ENCODE data around the gene CES3.
A peak's percentile ranks its signal among the peaks of the same experiment; 100 is the strongest.

Gene CES3

DNA sequence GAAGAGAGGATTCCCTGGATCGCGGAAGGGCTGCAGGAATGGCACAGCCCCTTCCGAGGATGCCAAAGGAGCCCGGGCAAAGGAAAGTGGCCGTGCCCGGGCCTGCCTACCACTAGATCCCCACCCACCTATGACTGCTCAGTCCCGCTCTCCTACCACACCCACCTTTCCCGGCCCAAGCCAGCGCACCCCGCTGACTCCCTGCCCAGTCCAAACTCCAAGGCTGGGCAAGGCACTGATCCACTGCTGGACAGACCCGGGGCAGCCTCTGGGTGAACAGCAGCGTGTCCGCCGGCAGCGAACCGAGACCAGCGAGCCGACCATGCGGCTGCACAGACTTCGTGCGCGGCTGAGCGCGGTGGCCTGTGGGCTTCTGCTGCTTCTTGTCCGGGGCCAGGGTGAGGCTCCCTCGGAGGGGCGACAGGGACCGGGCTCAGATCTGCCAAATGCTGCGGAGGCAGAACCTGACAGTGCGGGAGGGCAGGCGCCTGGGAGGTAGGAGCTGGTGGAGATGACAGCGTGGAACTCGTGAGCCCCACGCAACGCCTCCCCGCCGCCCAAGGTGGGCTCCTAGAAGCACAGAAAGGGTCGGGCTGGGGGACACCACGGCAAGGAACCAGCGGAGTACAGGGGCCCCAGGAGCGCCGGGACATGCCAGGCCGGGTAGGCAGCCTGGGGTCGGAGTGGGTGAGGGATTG is 25.6 kb upstream of the CES3 start, which contains the start of gene CES2:
Gene CES2 (plus strand): TSS at position 203 of the 698 bp plus-strand sequence. CDS start 120 bp downstream, at position 323.
- Histone ChIP-seq H3K36me3 (ENCODE audit: low read length) (no peaks in the 10 kb centered on the region), H3K27me3 (ENCODE audit: low read length) (no peaks in the 10 kb centered on the region), H3K4me3 (ENCODE audit: insufficient read depth, low read length, poor library complexity, severe bottlenecking) (peak within 1 kb of the TSS; percentile 79), H3F3A (ENCODE audit: insufficient read depth) (0 out of 2 replicates have a peak, but pooled peaks cover 3% of the 10 kb centered on the region), H3K27ac (ENCODE audit: low read depth, low read length) (peak within 1 kb of the TSS; percentile 27; the same call in 1 of the 2 replicates), H4K20me1 (ENCODE audit: low read depth, low read length) (no peaks in the 10 kb centered on the region), H3K9ac (ENCODE audit: low read length) (peak within 1 kb of the TSS; percentile 83), H2AFZ (ENCODE audit: low read depth, low read length, severe bottlenecking) (peak within 1 kb of the TSS; percentile 76), H3K4me2 (ENCODE audit: low read depth, low read length, poor library complexity, severe bottlenecking) (peak within 1 kb of the TSS; percentile 64), H3K79me2 (ENCODE audit: insufficient read depth, low read length) (peaks cover 12% of the 10 kb centered on the region), H3K9me3 (ENCODE audit: insufficient read depth, low read length) (no peaks in the 10 kb centered on the region), H3K9me2 (replicated peaks; ENCODE audit: insufficient read depth, low read length) (no peaks in the 10 kb centered on the region)
- TF ChIP-seq, protein P1, sequence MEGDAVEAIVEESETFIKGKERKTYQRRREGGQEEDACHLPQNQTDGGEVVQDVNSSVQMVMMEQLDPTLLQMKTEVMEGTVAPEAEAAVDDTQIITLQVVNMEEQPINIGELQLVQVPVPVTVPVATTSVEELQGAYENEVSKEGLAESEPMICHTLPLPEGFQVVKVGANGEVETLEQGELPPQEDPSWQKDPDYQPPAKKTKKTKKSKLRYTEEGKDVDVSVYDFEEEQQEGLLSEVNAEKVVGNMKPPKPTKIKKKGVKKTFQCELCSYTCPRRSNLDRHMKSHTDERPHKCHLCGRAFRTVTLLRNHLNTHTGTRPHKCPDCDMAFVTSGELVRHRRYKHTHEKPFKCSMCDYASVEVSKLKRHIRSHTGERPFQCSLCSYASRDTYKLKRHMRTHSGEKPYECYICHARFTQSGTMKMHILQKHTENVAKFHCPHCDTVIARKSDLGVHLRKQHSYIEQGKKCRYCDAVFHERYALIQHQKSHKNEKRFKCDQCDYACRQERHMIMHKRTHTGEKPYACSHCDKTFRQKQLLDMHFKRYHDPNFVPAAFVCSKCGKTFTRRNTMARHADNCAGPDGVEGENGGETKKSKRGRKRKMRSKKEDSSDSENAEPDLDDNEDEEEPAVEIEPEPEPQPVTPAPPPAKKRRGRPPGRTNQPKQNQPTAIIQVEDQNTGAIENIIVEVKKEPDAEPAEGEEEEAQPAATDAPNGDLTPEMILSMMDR (IDR thresholded peaks at IDR 0.05; ENCODE audit: insufficient read depth, low read length, poor library complexity, severe bottlenecking) = no peak
- TF ChIP-seq EZH2phosphoT487 (conservative IDR thresholded peaks at IDR 0.05; ENCODE audit: low read length) = no peak

DNA sequence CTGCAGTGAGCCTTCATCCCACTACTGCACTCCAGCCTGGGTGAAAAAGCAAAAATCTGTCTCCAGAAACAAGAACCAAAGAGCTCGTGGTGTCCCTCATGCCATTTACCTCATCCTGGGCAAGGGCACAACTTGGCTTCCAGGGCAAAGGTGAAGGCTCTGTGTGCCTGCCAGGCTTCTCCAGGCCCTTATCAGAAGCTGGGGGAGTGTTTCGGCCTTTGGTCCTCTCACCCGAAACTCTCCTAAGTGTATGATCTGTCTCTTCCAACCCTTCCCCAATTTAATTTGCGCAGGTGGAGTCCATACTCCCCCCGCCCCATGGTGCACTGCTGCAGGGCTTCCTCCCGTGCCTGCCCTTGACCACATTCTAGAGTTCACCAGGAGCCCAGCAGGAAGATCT is 24.6 kb upstream of the CES3 start:
- Histone ChIP-seq H3F3A (ENCODE audit: insufficient read depth) (0 out of 2 replicates have a peak, but pooled peaks cover 3% of the 10 kb centered on the region), H3K9me2 (replicated peaks; ENCODE audit: insufficient read depth, low read length) (no peaks in the 10 kb centered on the region), H3K27me3 (ENCODE audit: low read length) (no peaks in the 10 kb centered on the region), H3K4me3 (ENCODE audit: insufficient read depth, low read length, poor library complexity, severe bottlenecking) (no peak overlapping the region), H3K79me2 (ENCODE audit: insufficient read depth, low read length) (peaks cover 12% of the 10 kb centered on the region), H3K27ac (ENCODE audit: low read depth, low read length) (no peak overlapping the region), H3K36me3 (ENCODE audit: low read length) (no peaks in the 10 kb centered on the region), H3K4me2 (ENCODE audit: low read depth, low read length, poor library complexity, severe bottlenecking) (no peak overlapping the region), H2AFZ (ENCODE audit: low read depth, low read length, severe bottlenecking) (no peak overlapping the region), H3K9ac (ENCODE audit: low read length) (no peak overlapping the region), H4K20me1 (ENCODE audit: low read depth, low read length) (no peaks in the 10 kb centered on the region), H3K9me3 (ENCODE audit: insufficient read depth, low read length) (no peaks in the 10 kb centered on the region)
- TF ChIP-seq, protein P1 (IDR thresholded peaks at IDR 0.05; ENCODE audit: insufficient read depth, low read length, poor library complexity, severe bottlenecking) = no peak
- TF ChIP-seq EZH2phosphoT487 (conservative IDR thresholded peaks at IDR 0.05; ENCODE audit: low read length) = no peak

DNA sequence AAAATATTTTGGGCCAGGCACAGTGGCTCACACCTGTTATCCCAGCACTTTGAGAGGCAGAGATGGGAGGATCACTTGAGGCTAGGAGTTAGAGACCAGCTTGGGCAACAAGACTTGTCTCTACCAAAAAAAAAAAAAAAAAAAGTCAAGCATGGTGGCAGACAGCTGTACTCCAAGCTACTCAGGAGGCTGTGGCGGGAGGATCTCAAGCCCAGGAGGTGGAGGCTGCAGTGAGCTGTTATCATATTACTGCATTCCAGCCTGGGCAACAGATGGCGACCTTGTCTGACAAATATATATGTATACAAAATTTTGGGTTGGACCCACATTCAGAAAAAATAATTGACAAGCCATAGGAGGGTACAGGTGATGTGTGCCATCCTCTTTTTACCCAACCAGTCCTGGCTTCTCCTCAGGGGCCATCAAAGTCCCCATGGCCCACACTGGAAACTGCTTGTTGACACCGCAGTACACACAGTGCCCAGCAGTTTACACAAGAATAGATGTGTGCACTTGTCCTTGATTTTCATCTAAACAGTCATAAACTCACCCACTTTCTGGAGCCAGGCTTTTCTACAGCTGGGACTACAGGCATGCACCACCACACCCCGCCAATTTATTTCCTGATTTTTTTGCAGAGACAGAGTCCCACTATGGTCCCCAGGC is 24.0 kb upstream of the CES3 start:
- Histone ChIP-seq H3F3A (ENCODE audit: insufficient read depth) (no peaks in the 10 kb centered on the region), H4K20me1 (ENCODE audit: low read depth, low read length) (no peaks in the 10 kb centered on the region), H3K4me3 (ENCODE audit: insufficient read depth, low read length, poor library complexity, severe bottlenecking) (no peak overlapping the region), H3K4me2 (ENCODE audit: low read depth, low read length, poor library complexity, severe bottlenecking) (no peak overlapping the region), H3K36me3 (ENCODE audit: low read length) (no peaks in the 10 kb centered on the region), H3K9me2 (replicated peaks; ENCODE audit: insufficient read depth, low read length) (no peaks in the 10 kb centered on the region), H3K79me2 (ENCODE audit: insufficient read depth, low read length) (peaks cover 12% of the 10 kb centered on the region), H2AFZ (ENCODE audit: low read depth, low read length, severe bottlenecking) (no peak overlapping the region), H3K27me3 (ENCODE audit: low read length) (no peaks in the 10 kb centered on the region), H3K9ac (ENCODE audit: low read length) (no peak overlapping the region), H3K27ac (ENCODE audit: low read depth, low read length) (no peak overlapping the region), H3K9me3 (ENCODE audit: insufficient read depth, low read length) (no peaks in the 10 kb centered on the region)
- TF ChIP-seq, protein P1 (IDR thresholded peaks at IDR 0.05; ENCODE audit: insufficient read depth, low read length, poor library complexity, severe bottlenecking) = no peak
- no peak for TF ChIP-seq EZH2phosphoT487 (conservative IDR thresholded peaks at IDR 0.05; ENCODE audit: low read length)
